A673 (cell line): ENCODE results near the gene CLNS1A. TPM values are rescaled to one million over a fixed set of nuclear protein-coding genes. Genes with fewer than 3 reads are reported as not detected.

Source experiments
- BruUV-seq: library from RNA; stranded (reverse); fragments of 400-500 nt; replicated peaks from 2 replicates; lab custom pipeline; 2021; lab: Mats Ljungman, UMichigan
- CTCF ChIA-PET: fragments of 300-600 bp; sonication (Branson Sonifier 250); formaldehyde crosslinking; loops from one replicate; lab custom pipeline; 2022; ENCODE audit warnings: antibody characterized with exemption; lab: Charles Lee
- POLR2A ChIA-PET: fragments of 300-600 bp; sonication (Branson Sonifier 250); formaldehyde crosslinking; loops from one replicate; lab custom pipeline; 2022; ENCODE audit warnings: antibody characterized with exemption; ENCODE audit not compliant: low non-redundant PET; lab: Charles Lee
- DNase-seq: peaks from one replicate; pipeline ENCODE4 v3.0.0-alpha.2; 2015; ENCODE audit warnings: low spot score
- H3K27ac ChIP-seq: fragments of 200-600 bp; sonication (generic); 2 replicates; pipeline ENCODE4 v1.5.1; 2016; ENCODE audit warnings: mixed run types, low read depth, mild to moderate bottlenecking, mixed read lengths, antibody characterized with exemption, low read length; ENCODE audit not compliant: poor library complexity, severe bottlenecking
- H3K27me3 ChIP-seq: fragments of 200-600 bp; sonication (generic); replicated peaks from 2 replicates; pipeline ENCODE4 v1.6.1; 2017; ENCODE audit warnings: mixed run types, low read depth, mild to moderate bottlenecking, mixed read lengths, antibody characterized with exemption, low read length; ENCODE audit not compliant: insufficient read depth, poor library complexity
- H3K36me3 ChIP-seq: fragments of 200-600 bp; sonication (generic); 2 replicates; pipeline ENCODE4 v1.6.1; 2016; ENCODE audit warnings: mixed run types, mild to moderate bottlenecking, mixed read lengths, antibody characterized with exemption, low read length; ENCODE audit not compliant: insufficient read depth, poor library complexity, severe bottlenecking
- H3K4me1 ChIP-seq: fragments of 200-600 bp; sonication (generic); 2 replicates; pipeline ENCODE4 v1.6.1; 2017; ENCODE audit warnings: mixed run types, mild to moderate bottlenecking, mixed read lengths, antibody characterized with exemption, low read length; ENCODE audit not compliant: insufficient read depth, poor library complexity, severe bottlenecking
- H3K4me3 ChIP-seq: fragments of 200-600 bp; sonication (generic); 2 replicates; pipeline ENCODE4 v1.5.1; 2016; ENCODE audit warnings: low read depth, mixed run types, mild to moderate bottlenecking, mixed read lengths, low read length; ENCODE audit not compliant: poor library complexity, severe bottlenecking
- H3K9me3 ChIP-seq: fragments of 200-600 bp; sonication (generic); 2 replicates; pipeline ENCODE4 v1.6.1; 2016; ENCODE audit warnings: mixed run types, low read depth, mild to moderate bottlenecking, mixed read lengths, antibody characterized with exemption, low read length; ENCODE audit not compliant: poor library complexity, severe bottlenecking
- EZH2 ChIP-seq: fragments of 200-600 bp; sonication (generic); IDR thresholded peaks from 2 replicates; pipeline ENCODE4 v1.6.1; 2017; ENCODE audit warnings: borderline replicate concordance, low read depth, mild to moderate bottlenecking, mixed read lengths, antibody characterized with exemption, low read length; ENCODE audit not compliant: poor library complexity, severe bottlenecking
- intact Hi-C: fragments of 100-400 bp; cut with micrococcal nuclease; formaldehyde crosslinking; loops from one replicate; pipeline ENCODE4 v1.10.0; 2022; ENCODE audit not compliant: unreplicated experiment
- total RNA-seq: library from RNA; stranded (reverse); gene quantifications from 2 replicates; pipeline ENCODE4 v1.2.3, GENCODE V29; 2021
- TF ChIP-seq, protein P1 (sequence below): fragments of 300-800, 200-600 bp; sonication (generic); conservative IDR thresholded peaks from 2 replicates; pipeline ENCODE4 v1.5.1; 2017; ENCODE audit warnings: low read depth, mild to moderate bottlenecking, antibody characterized with exemption, low read length, moderate library complexity, mixed read lengths

The CLNS1A gene
- total RNA-seq, 1 experiment from 2014 or later = 198 TPM

DNA sequence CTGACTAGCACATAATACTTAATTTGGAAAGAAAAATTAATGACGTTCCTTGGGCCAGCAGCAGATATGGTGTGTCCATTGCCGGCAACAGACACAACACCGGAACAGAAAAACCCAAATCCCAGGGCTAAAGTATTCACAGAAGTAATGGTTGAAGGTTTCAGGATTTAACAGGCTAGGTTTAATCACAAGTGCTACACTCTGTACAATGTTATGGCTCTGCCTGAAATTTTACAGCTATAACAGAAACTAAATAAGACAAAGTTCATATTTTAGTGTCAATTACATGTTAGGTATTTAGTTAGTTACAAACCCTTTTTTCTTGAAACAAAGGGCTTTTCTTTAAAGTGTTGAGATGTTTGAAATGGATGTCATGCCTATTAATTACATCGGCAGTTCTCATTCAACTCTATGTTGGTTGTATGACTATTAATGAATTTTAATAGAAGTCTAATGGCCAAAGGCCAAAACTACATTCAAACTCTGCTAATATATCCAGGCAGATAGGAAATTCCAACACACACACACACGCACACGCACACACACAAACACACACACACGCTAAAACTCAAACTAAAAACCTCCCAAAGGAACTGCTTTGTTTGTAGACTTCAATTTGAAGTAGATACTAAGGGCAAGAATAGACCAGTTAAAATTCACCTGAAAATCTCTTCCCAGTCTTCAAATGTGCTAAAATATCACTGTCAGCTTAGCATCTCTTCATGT lies 27.8 kb upstream of the CLNS1A start:
- H3K9me3 ChIP-seq = no peaks in the 10 kb centered on the region
- DNase-seq = no peak
- POLR2A ChIA-PET = no interaction called here
- H3K36me3 ChIP-seq = peaks cover 32% of the 10 kb centered on the region
- no peaks in the 10 kb centered on the region for H3K27me3 ChIP-seq
- no peaks in the 10 kb centered on the region for H3K4me1 ChIP-seq
- no peak overlapping the region for H3K27ac ChIP-seq
- CTCF ChIA-PET = no interaction called here
- TF ChIP-seq, protein P1, sequence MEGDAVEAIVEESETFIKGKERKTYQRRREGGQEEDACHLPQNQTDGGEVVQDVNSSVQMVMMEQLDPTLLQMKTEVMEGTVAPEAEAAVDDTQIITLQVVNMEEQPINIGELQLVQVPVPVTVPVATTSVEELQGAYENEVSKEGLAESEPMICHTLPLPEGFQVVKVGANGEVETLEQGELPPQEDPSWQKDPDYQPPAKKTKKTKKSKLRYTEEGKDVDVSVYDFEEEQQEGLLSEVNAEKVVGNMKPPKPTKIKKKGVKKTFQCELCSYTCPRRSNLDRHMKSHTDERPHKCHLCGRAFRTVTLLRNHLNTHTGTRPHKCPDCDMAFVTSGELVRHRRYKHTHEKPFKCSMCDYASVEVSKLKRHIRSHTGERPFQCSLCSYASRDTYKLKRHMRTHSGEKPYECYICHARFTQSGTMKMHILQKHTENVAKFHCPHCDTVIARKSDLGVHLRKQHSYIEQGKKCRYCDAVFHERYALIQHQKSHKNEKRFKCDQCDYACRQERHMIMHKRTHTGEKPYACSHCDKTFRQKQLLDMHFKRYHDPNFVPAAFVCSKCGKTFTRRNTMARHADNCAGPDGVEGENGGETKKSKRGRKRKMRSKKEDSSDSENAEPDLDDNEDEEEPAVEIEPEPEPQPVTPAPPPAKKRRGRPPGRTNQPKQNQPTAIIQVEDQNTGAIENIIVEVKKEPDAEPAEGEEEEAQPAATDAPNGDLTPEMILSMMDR = no peak
- no peak for TF ChIP-seq EZH2
- H3K4me3 ChIP-seq = no peak overlapping the region
- intact Hi-C loops = no loop called here
- no TSS peak for BruUV-seq

DNA sequence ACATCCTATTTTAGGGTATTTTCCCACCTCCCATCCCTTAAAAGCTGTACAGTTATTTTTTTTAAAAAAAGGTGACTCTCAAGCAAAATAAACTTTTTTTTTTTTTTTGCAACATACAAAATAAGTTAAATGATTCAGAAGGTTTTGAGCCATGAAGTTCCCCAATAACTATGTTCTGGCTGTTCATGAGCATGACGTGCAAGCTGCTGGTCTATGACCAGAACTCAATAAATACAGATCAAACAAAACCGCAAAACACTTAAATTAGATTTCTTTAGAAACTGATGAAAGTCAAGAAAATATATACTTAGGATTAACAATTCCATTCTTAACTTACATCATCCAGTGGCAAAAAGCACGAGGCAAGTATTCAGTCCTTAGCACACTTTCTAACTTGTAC lies 24.1 kb upstream of the CLNS1A start:
- no peaks in the 10 kb centered on the region for H3K27me3 ChIP-seq
- no peaks in the 10 kb centered on the region for H3K4me1 ChIP-seq
- ChIA-PET POLR2A (no interaction called here), CTCF (no interaction called here)
- H3K27ac ChIP-seq = no peak overlapping the region
- TF ChIP-seq EZH2 = no peak
- TF ChIP-seq, protein P1 = no peak
- H3K36me3 ChIP-seq = peaks cover 3% of the 10 kb centered on the region
- no peaks in the 10 kb centered on the region for H3K9me3 ChIP-seq
- H3K4me3 ChIP-seq = no peak overlapping the region
- no TSS peak for BruUV-seq
- no peak for DNase-seq
- intact Hi-C loops = no loop called here

DNA sequence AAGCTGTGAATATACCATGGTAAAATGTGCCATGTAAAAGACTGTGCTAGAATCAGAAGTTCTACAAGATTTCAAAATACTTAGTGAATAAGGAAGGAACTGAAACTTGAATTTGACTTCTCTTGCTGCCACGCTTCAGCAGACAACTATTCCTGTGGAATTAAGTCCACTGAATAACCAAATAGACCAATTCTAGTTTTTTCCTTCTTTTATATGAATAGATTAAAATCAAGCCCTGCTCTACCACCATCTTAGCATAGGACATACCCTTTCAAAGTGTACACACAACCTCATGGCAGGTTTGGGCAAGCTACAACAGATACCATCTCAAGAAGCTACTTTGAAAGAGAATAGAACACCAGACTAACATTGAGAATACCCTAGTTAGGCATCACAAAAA lies 23.4 kb upstream of the CLNS1A start:
- ChIA-PET CTCF (no interaction called here), POLR2A (no interaction called here)
- Histone ChIP-seq H3K36me3 (no peaks in the 10 kb centered on the region), H3K4me3 (no peak overlapping the region), H3K27me3 (no peaks in the 10 kb centered on the region), H3K27ac (no peak overlapping the region), H3K4me1 (no peaks in the 10 kb centered on the region), H3K9me3 (no peaks in the 10 kb centered on the region)
- intact Hi-C loops = no loop called here
- no peak for DNase-seq
- BruUV-seq = no TSS peak
- TF ChIP-seq EZH2 = no peak
- TF ChIP-seq, protein P1 = no peak
